Astrocyte of the spinal cord (primary cell): Measurements from ENCODE around the gene UQCC2.

Source experiments
- DNase-seq: peaks from one replicate; pipeline ENCODE4 v3.0.0; 2011; ENCODE audit warnings: low read depth, low spot score
- H3K4me3 ChIP-seq: 2 replicates; pipeline ENCODE4 v1.5.1; 2011; ENCODE audit warnings: low read depth, mild to moderate bottlenecking, low read length, moderate library complexity
- in situ Hi-C: cut with HindIII; loops from 2 replicates; pipeline ENCODE4 v1.10.0; 2017; ENCODE audit warnings: low sequenced_read_pairs
- TF ChIP-seq, protein P1 (sequence below): IDR thresholded peaks from 2 replicates; pipeline ENCODE4 v1.5.1; 2012; ENCODE audit warnings: low read depth, mild to moderate bottlenecking, low read length, inconsistent platforms

Gene UQCC2

GRCh38 chr6:33663028-33663427, 48.5 kb downstream of the UQCC2 start:
- TF ChIP-seq, protein P1, sequence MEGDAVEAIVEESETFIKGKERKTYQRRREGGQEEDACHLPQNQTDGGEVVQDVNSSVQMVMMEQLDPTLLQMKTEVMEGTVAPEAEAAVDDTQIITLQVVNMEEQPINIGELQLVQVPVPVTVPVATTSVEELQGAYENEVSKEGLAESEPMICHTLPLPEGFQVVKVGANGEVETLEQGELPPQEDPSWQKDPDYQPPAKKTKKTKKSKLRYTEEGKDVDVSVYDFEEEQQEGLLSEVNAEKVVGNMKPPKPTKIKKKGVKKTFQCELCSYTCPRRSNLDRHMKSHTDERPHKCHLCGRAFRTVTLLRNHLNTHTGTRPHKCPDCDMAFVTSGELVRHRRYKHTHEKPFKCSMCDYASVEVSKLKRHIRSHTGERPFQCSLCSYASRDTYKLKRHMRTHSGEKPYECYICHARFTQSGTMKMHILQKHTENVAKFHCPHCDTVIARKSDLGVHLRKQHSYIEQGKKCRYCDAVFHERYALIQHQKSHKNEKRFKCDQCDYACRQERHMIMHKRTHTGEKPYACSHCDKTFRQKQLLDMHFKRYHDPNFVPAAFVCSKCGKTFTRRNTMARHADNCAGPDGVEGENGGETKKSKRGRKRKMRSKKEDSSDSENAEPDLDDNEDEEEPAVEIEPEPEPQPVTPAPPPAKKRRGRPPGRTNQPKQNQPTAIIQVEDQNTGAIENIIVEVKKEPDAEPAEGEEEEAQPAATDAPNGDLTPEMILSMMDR, result no peak
- DNase-seq, result no peak
- H3K4me3 ChIP-seq, result no peak overlapping the region
- in situ Hi-C loops, result no loop called here

DNA sequence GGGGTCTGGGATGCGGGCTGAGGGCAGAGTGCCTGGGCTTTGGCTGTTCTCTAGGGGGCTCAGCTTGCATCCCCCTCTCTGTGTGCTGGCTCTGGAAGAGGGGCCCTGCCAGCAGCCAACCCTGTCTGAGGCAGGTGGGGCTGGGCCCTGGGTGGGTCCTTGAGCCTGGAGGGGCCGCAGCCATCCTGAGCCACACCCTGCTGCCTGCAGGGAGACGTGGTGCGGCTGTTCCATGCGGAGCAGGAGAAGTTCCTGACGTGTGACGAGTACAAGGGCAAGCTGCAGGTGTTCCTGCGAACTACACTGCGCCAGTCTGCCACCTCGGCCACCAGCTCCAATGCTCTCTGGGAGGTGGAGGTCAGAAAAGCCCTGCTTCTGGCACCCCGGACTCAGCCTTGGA, 49.2 kb downstream of the UQCC2 start:
- DNase-seq, result no peak
- in situ Hi-C loops, result no loop called here
- no peak overlapping the region for H3K4me3 ChIP-seq
- TF ChIP-seq, protein P1, result no peak

GRCh38 chr6:33661106-33661838, 50.2 kb downstream of the UQCC2 start:
- TF ChIP-seq, protein P1, result no peak
- no peak for DNase-seq
- in situ Hi-C loops, result no loop called here
- no peak overlapping the region for H3K4me3 ChIP-seq

- TF ChIP-seq, protein P1, result no peak
- H3K4me3 ChIP-seq, result no peak overlapping the region
- no peak for DNase-seq
- in situ Hi-C loops, result no loop called here
Observed at GRCh38 chr6:33659986-33660385, 51.5 kb downstream of the UQCC2 start.

DNA sequence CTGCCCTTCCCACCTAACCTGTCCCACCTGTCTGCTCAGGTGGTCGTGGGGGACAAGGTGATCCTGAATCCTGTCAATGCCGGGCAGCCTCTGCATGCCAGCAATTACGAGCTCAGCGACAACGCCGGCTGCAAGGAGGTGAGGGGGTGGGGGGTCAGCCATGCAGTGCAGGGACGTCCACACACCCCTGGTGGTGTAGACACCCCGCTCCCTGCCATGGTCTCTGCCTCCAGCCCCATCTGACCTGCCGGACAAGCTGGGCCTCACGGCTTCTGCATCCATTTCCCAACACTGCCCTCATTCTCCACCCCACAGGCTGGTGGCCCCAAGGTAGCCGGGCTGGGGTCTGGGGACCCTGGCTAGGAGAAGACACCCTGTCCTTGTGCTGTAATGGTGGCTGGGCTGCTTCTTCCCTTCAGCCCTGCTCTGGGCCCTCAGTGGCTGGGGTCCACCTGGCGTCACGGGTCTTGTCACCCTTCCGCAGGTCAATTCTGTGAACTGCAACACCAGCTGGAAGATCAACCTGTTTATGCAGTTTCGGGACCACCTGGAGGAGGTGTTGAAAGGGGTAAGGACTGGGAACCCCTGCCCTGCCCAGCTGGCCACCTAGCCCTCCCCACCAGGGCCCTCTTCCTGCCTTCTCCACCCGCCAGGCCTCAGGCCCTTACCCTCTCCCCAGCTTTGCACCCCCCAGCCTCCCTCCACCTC, 52.4 kb downstream of the UQCC2 start:
- in situ Hi-C loops, result no loop called here
- no peak for DNase-seq
- no peak overlapping the region for H3K4me3 ChIP-seq
- TF ChIP-seq, protein P1, result no peak

GRCh38 chr6:33656844-33657243, 54.7 kb downstream of the UQCC2 start:
- no peak overlapping the region for H3K4me3 ChIP-seq
- no peak for DNase-seq
- in situ Hi-C loops, result no loop called here
- TF ChIP-seq, protein P1, result no peak
